Measurements from ENCODE around the gene ASCC1.

DNA sequence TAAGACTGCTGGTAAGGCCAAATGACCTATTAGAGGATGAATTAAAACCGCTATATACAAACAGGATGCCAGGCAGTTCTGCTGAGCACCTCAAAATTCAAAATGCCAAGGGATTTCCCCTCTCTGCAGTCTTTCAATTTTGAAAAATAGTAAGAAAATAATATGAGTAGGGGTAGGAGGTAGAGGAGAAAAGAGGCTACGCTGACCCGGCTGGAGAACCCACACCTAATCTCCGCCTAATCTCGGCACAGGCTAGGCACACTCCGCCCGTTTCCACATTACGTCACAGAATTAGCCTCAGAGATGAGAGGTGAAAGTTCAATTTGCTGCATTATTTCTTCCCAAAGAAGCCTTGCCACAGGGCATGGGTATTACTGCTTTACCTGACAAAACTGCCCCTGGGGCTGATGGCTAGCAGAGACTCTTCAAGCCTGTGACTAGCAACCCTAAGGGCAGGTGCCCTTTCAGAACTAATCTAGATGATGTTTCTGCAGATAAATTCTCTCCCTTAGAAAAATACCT is 106.4 kb downstream of the ASCC1 start:
- TF ChIP-seq, protein P1, sequence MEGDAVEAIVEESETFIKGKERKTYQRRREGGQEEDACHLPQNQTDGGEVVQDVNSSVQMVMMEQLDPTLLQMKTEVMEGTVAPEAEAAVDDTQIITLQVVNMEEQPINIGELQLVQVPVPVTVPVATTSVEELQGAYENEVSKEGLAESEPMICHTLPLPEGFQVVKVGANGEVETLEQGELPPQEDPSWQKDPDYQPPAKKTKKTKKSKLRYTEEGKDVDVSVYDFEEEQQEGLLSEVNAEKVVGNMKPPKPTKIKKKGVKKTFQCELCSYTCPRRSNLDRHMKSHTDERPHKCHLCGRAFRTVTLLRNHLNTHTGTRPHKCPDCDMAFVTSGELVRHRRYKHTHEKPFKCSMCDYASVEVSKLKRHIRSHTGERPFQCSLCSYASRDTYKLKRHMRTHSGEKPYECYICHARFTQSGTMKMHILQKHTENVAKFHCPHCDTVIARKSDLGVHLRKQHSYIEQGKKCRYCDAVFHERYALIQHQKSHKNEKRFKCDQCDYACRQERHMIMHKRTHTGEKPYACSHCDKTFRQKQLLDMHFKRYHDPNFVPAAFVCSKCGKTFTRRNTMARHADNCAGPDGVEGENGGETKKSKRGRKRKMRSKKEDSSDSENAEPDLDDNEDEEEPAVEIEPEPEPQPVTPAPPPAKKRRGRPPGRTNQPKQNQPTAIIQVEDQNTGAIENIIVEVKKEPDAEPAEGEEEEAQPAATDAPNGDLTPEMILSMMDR (IDR thresholded peaks at IDR 0.05) = no peak
- TF ChIP-seq EZH2 (IDR thresholded peaks at IDR 0.05) (no peak), EZH2phosphoT487 (IDR thresholded peaks at IDR 0.05) (no peak)

All from neural progenitor cell (in vitro differentiated cells).